Glomerular visceral epithelial cell (primary cell): ENCODE data around the gene SH3TC2.

Experiments
- DNase-seq: peaks from one replicate; pipeline ENCODE4 v3.0.0-alpha.2; 2016; ENCODE audit errors: extremely low spot score

Gene SH3TC2

GRCh38 chr5:149060325-149060724, 2.5 kb downstream of the SH3TC2 start:
- DNase-seq, result peak; percentile 25

GRCh38 chr5:149056616-149057165, 6.2 kb downstream of the SH3TC2 start:
- DNase-seq, result no peak

GRCh38 chr5:149054416-149054815, 8.4 kb downstream of the SH3TC2 start:
- no peak for DNase-seq

GRCh38 chr5:149053072-149053695, 9.7 kb downstream of the SH3TC2 start:
- DNase-seq, result peak; percentile 61

- peak; percentile 65 for DNase-seq
Observed at GRCh38 chr5:149049371-149049781, 13.5 kb downstream of the SH3TC2 start.

- peak; percentile 49 for DNase-seq
Observed at GRCh38 chr5:149048811-149049210, 14.1 kb downstream of the SH3TC2 start.

GRCh38 chr5:149047462-149047861, 15.4 kb downstream of the SH3TC2 start:
- DNase-seq, result no peak

GRCh38 chr5:149046196-149046829, 16.5 kb downstream of the SH3TC2 start:
- DNase-seq, result no peak

- no peak for DNase-seq
Observed at GRCh38 chr5:149045089-149045460, 17.8 kb downstream of the SH3TC2 start.

GRCh38 chr5:149044453-149045088, 18.3 kb downstream of the SH3TC2 start:
- DNase-seq, result no peak

GRCh38 chr5:149043641-149044040, 19.2 kb downstream of the SH3TC2 start:
- DNase-seq, result no peak

- DNase-seq, result no peak
Observed at GRCh38 chr5:149042865-149043264, 20.0 kb downstream of the SH3TC2 start.

GRCh38 chr5:149041242-149041641, 21.6 kb downstream of the SH3TC2 start:
- no peak for DNase-seq

- no peak for DNase-seq
Observed at GRCh38 chr5:149040421-149040820, 22.4 kb downstream of the SH3TC2 start.

GRCh38 chr5:149039506-149039905, 23.4 kb downstream of the SH3TC2 start:
- no peak for DNase-seq

GRCh38 chr5:149038336-149039080, 24.4 kb downstream of the SH3TC2 start:
- DNase-seq, result no peak

GRCh38 chr5:149037817-149038216, 25.0 kb downstream of the SH3TC2 start:
- DNase-seq, result no peak

GRCh38 chr5:149036970-149037369, 25.9 kb downstream of the SH3TC2 start:
- DNase-seq, result no peak

GRCh38 chr5:149036168-149036567, 26.7 kb downstream of the SH3TC2 start:
- DNase-seq, result no peak

- DNase-seq, result peak; percentile 79
Observed at GRCh38 chr5:149035372-149035790, 27.5 kb downstream of the SH3TC2 start.

GRCh38 chr5:149030838-149031397, 31.9 kb downstream of the SH3TC2 start:
- no peak for DNase-seq

GRCh38 chr5:149030392-149030791, 32.5 kb downstream of the SH3TC2 start:
- DNase-seq, result no peak
